GM11168 (cell line): Measurements from ENCODE around the gene PTGR2.
"Not testable (repeated sequence)": the region's sequence is repeated elsewhere in the genome, so short reads cannot be mapped to it uniquely, and the experiment has no call there.

ENCODE experiments used
- in situ Hi-C: fragments of 300-500 bp; cut with MboI; formaldehyde crosslinking; loops from one replicate; pipeline ENCODE4 v1.12.0; 2022; ENCODE audit warnings: low sequenced_read_pairs; ENCODE audit not compliant: unreplicated experiment

PTGR2 gene

DNA sequence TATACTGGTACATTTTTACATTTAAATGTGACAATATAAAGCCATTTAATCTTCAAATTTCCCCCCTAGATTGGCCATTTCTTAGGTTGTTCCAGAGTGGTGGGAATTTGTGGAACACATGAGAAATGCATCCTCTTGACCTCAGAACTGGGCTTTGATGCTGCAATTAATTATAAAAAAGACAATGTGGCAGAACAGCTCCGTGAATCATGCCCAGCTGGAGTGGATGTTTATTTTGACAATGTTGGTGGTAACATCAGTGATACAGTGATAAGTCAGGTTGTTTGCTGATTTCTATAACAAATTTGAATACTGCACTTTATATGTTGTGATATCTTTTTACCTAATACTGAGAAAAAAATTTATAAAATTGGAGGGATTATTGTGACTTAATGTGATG is 27.4 kb downstream of the PTGR2 start:
- in situ Hi-C loops: no loop called here

DNA sequence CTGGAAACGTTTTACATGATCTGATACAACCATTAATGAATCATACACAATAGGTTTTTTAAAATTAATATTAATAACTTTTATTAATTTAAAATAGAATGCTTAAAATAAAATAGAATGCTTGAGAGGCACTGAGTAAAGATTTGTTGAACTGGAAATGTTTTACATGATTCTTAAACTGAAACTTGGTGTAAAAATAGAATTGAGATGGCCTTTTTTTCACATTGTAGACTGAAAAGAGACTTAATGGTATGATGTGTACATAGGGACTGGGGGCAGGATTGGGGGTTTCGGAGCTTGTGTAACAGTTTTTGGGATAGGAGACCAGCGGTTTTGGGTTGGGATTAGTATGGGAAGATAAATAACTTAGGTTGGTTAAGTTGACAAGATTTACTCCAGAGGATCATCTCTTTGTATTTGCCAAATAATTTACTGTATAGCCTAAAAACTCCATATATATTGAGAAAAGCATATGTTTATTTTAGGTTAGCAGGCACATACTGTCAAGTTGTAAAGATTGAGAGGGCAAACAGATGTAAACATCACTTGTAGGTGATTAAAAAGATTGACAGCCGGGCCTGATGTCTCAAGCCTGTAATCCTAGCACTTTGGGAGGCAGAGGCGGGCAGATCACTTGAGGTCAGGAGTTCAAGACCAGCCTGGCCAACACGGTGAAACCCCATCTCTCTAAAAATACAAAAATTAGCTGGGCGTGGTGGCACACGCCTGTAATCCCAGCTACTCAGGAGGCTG is 33.0 kb downstream of the PTGR2 start:
- in situ Hi-C loops: no loop called here

DNA sequence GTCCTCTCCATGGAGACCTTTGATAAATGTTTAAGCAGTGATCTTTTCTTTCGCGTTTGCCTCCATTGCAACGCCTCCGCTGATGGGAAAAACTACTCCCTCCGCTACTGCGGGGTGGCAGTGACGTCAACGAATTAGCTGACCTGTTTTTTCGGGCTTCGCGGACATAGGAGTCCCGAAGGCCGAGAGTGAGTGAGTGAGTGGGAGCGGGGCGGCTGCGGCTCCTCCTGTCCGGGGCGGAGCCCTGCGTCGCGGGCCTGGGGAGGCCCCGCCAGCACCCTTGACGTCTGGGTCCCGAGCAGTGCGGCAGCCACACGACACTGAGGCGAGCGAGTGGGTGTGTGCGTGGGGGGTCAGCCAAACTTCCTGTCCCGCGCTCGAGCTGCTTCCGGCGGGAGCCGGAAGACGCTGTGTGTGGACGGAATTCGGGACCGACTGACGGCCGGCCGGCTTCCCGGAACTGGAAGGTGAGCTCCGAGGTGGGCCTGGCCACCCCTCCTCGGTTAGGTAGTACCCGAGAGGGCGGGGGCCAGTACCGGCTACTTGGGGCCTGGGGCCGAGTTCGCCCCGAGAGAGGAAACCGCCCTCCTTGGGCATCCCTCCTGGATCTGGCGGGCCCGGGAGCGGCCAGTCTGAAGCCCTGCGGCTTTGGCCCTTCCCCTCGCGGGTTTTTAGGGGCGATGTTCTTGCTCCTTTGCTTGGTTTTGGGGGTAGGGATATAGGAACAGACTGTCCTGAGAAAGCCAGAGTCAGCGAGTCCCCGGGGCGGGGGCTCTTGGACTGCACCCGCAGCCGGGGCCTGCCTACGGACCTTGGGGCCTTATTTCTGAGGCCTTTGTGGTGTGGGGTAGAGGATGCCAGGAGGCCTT is 35.1 kb downstream of the PTGR2 start, which contains the start of gene ZNF410:
Gene ZNF410 (plus strand): TSS at position 411 of the 869 bp plus-strand sequence. CDS start 5,317 bp downstream, outside the sequence.
- in situ Hi-C loops: no loop called here

GRCh38 chr14:73887318-73887616 is 35.6 kb downstream of the PTGR2 start:
- in situ Hi-C loops: no loop called here

DNA sequence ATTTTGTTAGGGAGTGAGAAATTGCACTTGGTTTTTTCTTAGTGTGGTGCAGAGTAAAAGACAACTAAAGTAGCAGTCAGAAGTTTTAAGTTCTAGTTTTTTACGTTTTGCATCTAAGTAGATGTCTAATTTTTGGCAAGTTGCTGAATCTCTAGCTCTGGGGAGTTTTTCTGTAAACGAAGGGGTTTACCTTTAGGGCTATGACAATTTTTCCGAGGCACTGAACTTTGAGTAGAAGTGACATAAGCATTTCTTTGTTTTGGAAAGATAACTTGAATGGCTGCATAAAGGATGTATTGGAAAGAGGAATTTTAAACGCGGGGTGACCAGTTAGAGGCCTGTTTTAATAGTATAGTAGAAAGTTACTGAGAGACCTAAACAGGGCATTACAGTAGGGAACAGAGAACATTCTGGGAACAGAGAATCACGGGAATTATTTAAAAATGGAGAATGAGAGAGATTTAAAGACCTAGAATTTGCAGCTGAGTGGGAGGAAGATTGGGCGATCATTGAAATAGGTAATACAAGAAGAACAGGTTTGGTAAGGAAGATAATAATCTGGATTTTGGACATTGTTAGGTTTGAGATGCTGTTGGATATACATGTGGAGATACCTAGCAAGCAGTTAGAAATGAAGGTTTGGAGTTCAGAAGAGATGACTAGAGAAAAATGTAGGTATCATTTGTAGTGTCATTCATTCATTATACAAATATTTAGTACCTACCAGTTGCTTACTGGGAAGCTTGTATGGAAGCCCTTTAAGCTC is 36.2 kb downstream of the PTGR2 start:
- in situ Hi-C loops: no loop called here

DNA sequence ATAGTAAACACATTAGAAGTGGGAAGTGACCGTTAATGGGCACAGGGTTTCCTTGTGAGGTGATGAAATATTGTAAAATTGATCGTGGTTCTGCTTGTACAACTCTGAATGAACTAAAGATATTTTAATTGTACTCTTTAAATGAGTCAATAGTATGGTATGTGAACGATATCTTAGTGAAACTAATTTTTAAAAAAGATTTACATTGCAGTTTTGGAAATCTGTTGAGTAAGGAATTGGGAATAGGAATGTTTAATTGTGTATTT is 36.8 kb downstream of the PTGR2 start:
- in situ Hi-C loops: no loop called here

DNA sequence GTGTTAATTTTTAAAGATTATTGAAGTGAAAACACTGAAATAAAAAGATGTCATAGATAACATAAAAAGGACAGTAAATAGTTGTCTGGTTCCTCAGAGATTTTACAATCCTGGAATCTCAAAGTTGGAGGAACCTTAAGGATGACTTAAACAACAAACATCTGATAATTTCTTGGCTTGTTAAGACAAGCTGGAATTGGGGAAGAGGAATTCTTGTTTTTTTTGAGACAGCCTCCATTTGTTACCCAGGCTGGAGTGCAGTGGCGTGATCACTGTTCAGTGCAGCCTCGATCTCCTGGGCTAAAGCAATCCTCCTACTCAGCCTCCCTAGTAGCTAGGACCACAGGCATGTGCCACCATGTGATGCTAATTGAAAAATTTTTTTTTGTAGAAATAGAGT is 37.3 kb downstream of the PTGR2 start:
- in situ Hi-C loops: no loop called here

GRCh38 chr14:73889376-73889775 is 37.7 kb downstream of the PTGR2 start:
- in situ Hi-C loops: no loop called here

GRCh38 chr14:73894180-73894687 is 42.6 kb downstream of the PTGR2 start:
- in situ Hi-C loops: not testable (repeated sequence)

GRCh38 chr14:73895939-73896338 is 44.3 kb downstream of the PTGR2 start:
- in situ Hi-C loops: no loop called here

- in situ Hi-C loops: no loop called here
Observed at GRCh38 chr14:73896521-73896920, 44.9 kb downstream of the PTGR2 start.

DNA sequence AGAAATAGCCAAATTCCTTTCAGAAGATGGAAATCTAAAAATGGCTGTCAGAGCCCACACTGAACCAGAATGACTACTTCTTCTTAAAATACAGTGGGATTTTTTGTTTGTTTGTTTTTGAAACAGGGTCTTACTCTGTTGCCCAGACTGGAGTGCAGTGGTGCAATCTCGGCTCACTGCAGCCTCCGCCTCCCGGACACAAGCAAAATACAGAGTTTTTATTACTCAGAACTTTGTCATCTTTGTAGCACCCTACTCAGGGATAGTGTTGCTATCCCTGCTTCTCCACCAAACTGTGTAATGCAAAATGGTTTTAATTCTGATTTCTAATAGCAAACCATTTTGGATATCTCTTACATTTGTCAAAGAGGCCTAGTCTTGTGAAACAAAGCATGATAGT is 51.4 kb downstream of the PTGR2 start:
- in situ Hi-C loops: no loop called here

GRCh38 chr14:73909681-73910080 is 58.0 kb downstream of the PTGR2 start:
- in situ Hi-C loops: no loop called here

DNA sequence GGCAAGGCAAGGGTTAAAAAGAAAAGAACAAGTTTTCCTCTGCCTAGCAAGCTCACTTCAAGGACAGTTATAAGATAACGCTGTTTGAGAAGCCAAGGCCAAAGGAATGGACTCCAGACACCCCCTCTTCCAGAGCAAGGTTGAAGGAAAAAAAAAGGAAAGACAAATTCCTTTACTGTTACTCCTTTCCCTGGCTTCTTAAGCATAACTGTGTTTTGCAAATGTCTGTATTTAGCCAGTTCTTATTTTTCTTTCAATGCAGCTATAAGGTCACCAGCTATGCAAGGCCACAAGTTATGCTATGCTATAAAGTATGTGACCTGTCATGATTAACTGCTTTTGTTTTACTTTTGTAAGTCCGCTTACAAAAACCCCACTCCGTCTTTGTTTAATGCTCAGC is 61.6 kb downstream of the PTGR2 start:
- in situ Hi-C loops: no loop called here

- in situ Hi-C loops: no loop called here
Observed at GRCh38 chr14:73916324-73916723, 64.7 kb downstream of the PTGR2 start.

DNA sequence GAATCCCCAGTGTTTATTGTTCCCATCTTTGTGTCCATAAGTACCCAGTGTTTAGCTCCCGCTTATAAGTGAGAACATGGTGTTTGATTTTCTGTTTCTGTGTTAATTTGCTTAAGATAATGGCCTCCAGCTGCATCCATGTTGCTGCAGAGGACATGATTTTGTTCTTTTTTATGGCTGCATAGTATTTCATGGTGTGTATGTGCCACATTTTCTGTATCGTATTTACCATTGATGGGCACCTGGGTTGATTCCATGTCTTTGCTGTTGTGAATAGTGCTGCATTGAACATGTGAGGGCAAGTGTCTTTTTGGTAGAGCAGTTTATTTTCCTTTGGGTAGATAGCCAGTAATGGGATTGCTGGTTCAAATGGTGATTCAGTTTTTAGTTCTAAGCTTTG is 67.8 kb downstream of the PTGR2 start:
- in situ Hi-C loops: not testable (repeated sequence)

DNA sequence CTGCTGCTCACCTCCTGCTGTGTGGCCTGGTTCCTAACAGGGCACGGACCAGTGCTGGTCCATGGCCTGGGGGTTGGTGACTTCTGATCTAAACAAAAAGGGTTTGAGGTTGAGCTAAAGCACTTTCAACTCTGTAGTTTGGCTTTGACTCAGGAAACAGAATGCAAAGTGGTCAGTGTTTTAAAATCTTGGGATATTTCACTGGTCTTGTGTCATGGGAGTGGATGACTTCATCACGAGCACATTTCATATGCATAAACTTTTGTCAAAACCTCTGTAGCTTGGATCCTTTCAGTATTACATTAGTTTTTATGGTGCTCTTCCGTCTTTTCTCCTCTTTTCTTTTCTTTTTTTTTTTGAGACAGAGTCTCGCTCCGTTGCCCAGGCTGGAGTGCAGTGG is 72.7 kb downstream of the PTGR2 start:
- in situ Hi-C loops: no loop called here
